GM10248 (cell line): ENCODE measurements around the gene SLC38A3.

ENCODE experiments used
- CTCF ChIA-PET: fragments of 300-600 bp; sonication (Branson Sonifier 250); formaldehyde crosslinking; extraction: SDS; loops from one replicate; lab custom pipeline; 2021; ENCODE audit warnings: antibody characterized with exemption; lab: Yijun Ruan, JAX
- POLR2A ChIA-PET: fragments of 350-650 bp; sonication (Branson Sonifier 250); formaldehyde crosslinking; extraction: SDS; loops from one replicate; lab custom pipeline; 2020; ENCODE audit warnings: antibody characterized with exemption; lab: Yijun Ruan, JAX
- DNase-seq: peaks from one replicate; pipeline ENCODE4 v3.0.0; 2012; ENCODE audit errors: extremely low spot score
- TF ChIP-seq, protein P1 (sequence below): IDR thresholded peaks from 2 replicates; pipeline ENCODE4 v1.5.1; 2012; ENCODE audit warnings: mild to moderate bottlenecking, low read depth; ENCODE audit errors: extremely low read depth, missing control alignments, control extremely low read depth

Gene SLC38A3

DNA sequence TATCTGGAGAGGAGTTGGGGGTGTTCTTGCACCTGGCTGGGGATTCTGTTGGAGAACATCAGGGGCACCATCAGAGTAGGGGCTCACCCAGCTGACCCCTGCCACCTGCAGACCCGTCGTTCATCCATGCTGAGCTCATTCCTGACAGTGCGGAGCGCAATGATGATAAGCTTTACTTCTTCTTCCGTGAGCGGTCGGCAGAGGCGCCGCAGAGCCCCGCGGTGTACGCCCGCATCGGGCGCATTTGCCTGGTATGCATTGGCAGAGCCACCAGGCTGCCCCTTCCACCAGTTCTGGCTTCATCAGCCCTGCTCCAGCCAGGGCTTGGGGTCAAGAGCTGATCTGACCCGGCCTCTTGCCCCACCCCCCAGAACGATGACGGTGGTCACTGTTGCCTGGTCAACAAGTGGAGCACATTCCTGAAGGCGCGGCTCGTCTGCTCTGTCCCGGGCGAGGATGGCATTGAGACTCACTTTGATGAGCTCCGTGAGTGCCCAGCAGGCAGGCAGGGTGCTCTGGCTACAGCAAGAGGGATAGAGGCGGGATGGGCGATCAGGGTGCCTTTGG, 22.5 kb upstream of the SLC38A3 start:
- no peak for DNase-seq
- POLR2A ChIA-PET, result no interaction called here
- TF ChIP-seq, protein P1, sequence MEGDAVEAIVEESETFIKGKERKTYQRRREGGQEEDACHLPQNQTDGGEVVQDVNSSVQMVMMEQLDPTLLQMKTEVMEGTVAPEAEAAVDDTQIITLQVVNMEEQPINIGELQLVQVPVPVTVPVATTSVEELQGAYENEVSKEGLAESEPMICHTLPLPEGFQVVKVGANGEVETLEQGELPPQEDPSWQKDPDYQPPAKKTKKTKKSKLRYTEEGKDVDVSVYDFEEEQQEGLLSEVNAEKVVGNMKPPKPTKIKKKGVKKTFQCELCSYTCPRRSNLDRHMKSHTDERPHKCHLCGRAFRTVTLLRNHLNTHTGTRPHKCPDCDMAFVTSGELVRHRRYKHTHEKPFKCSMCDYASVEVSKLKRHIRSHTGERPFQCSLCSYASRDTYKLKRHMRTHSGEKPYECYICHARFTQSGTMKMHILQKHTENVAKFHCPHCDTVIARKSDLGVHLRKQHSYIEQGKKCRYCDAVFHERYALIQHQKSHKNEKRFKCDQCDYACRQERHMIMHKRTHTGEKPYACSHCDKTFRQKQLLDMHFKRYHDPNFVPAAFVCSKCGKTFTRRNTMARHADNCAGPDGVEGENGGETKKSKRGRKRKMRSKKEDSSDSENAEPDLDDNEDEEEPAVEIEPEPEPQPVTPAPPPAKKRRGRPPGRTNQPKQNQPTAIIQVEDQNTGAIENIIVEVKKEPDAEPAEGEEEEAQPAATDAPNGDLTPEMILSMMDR, result no peak
- CTCF ChIA-PET, result interaction anchor here (0.8 to 16.1 kb wide), 7 partner anchors 9 to 38 kb away, joined by 3 to 393 read pairs (median 5); partner anchors contain the start of gene GNAT1

DNA sequence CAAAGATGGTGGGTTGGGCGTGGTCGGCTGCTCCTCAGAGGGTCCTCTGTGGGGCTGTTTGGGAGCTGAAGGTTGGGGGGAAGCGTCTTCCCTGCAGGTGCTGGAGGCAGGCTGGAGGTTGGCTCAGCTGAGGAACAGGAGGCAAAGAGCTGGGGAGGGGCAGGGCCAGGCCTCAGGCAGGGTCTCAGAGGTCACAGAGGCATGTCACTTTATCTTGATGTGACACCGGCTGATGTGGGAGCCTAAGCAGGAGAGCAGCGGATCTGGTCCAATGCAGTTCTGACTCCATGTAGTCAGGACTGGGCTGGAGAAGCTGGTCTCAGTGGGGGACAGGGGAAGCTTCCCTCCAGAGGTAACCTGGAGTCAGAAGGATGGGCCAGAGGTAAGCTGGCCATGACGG, 21.3 kb upstream of the SLC38A3 start:
- POLR2A ChIA-PET, result no interaction called here
- no peak for DNase-seq
- CTCF ChIA-PET, result interaction anchor here (2.0 to 16.1 kb wide), 3 partner anchors 11 to 37 kb away, joined by 5 to 393 read pairs (median 19); no protein-coding TSS in a partner anchor
- TF ChIP-seq, protein P1, result no peak

GRCh38 chr3:50184242-50184978, 20.7 kb upstream of the SLC38A3 start:
- ChIA-PET CTCF (interaction anchor here (3.6 to 16.1 kb wide), 2 partner anchors 10 to 37 kb away, joined by 19 to 393 read pairs; no protein-coding TSS in a partner anchor), POLR2A (no interaction called here)
- DNase-seq, result no peak
- TF ChIP-seq, protein P1, result no peak

- no peak for DNase-seq
- TF ChIP-seq, protein P1, result no peak
- ChIA-PET CTCF (interaction anchor here (16.1 kb wide), 1 partner anchor 36 kb away, joined by 393 read pairs; no protein-coding TSS in a partner anchor), POLR2A (no interaction called here)
Observed at GRCh38 chr3:50185230-50185629, 19.8 kb upstream of the SLC38A3 start.

- DNase-seq, result no peak
- POLR2A ChIA-PET, result interaction anchor here (0.5 kb wide), 1 partner anchor 25 kb away, joined by 10 read pairs; no protein-coding TSS in a partner anchor
- TF ChIP-seq, protein P1, result no peak
- CTCF ChIA-PET, result interaction anchor here (16.1 kb wide), 1 partner anchor 35 kb away, joined by 393 read pairs; no protein-coding TSS in a partner anchor
Observed at GRCh38 chr3:50186096-50186495, 19.0 kb upstream of the SLC38A3 start.

DNA sequence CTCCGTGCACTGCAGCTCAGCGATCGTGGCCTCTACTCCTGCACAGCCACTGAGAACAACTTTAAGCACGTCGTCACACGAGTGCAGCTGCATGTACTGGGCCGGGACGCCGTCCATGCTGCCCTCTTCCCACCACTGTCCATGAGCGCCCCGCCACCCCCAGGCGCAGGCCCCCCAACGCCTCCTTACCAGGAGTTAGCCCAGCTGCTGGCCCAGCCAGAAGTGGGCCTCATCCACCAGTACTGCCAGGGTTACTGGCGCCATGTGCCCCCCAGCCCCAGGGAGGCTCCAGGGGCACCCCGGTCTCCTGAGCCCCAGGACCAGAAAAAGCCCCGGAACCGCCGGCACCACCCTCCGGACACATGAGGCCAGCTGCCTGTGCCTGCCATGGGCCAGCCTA, 17.3 kb upstream of the SLC38A3 start:
- CTCF ChIA-PET, result interaction anchor here (1.1 to 16.1 kb wide), 3 partner anchors 10 to 87 kb away, joined by 3 to 393 read pairs (median 5); no protein-coding TSS in a partner anchor
- POLR2A ChIA-PET, result no interaction called here
- TF ChIP-seq, protein P1, result no peak
- DNase-seq, result no peak
